HEK293 (cell line): ENCODE measurements around the gene FHDC1.

ENCODE experiments used
- CTCF ChIP-seq: fragments of 450-650 bp; formaldehyde crosslinking; IDR thresholded peaks from 2 replicates; pipeline ENCODE4 v1.5.1; 2016; ENCODE audit warnings: missing biosample characterization, missing genetic modification characterization
- MEIS1 ChIP-seq: sonication (generic); formaldehyde crosslinking; IDR thresholded peaks from 2 replicates; pipeline ENCODE4 v1.8.1; 2022; ENCODE audit warnings: missing genetic modification reagents, mild to moderate bottlenecking, borderline replicate concordance
- ZBTB7A ChIP-seq: fragments of 450-650 bp; formaldehyde crosslinking; IDR thresholded peaks from 2 replicates; pipeline ENCODE4 v1.5.1; 2016; ENCODE audit warnings: low read depth, missing biosample characterization, missing genetic modification characterization
- ZNF335 ChIP-seq: fragments of 450-650 bp; formaldehyde crosslinking; conservative IDR thresholded peaks from 2 replicates; pipeline ENCODE4 v1.5.1; 2016; ENCODE audit warnings: missing biosample characterization, missing genetic modification characterization
- ZNF350 ChIP-seq: fragments of 450-650 bp; formaldehyde crosslinking; IDR thresholded peaks from 2 replicates; pipeline ENCODE4 v1.5.0; 2017; ENCODE audit warnings: missing biosample characterization, mild to moderate bottlenecking, missing genetic modification characterization

GRCh38 chr4:153027866-153028265 is 91.7 kb downstream of the FHDC1 start:
- TF ChIP-seq MEIS1 (CRISPR knock-in tag): no peak
- TF ChIP-seq CTCF: no peak
- TF ChIP-seq ZNF350 (tag by site-specific recombination): no peak
- TF ChIP-seq ZBTB7A: no peak
- TF ChIP-seq ZNF335 (tag by site-specific recombination): no peak
